Measurements from ENCODE around the gene DOCK6. TPM values are rescaled to one million over a fixed set of nuclear protein-coding genes. Genes with fewer than 3 reads are reported as not detected.

The DOCK6 gene
- polyA plus RNA-seq, 6 donors from 2014 or later = 0.18 to 0.87 (median 0.31) TPM; not detected in 1

GRCh38 chr19:11200931-11201330 is 61.4 kb downstream of the DOCK6 start:
- H3K27me3 Mint-ChIP-seq = peaks cover 7 to 40% (median 32%) of the 10 kb centered on the region in 3 donors
- peak overlapping the region in 1 of 8 donors; percentile 44 for H3K4me3 Mint-ChIP-seq
- no peaks in the 10 kb centered on the region for H3K9me3 Mint-ChIP-seq
- no peaks in the 10 kb centered on the region for H3K36me3 Mint-ChIP-seq
- DNase-seq (no peak), ATAC-seq (ENCODE audit: low read depth in 2 of 2) (no peak)
- H3K27ac Mint-ChIP-seq = no peak overlapping the region
- H3K4me1 Mint-ChIP-seq = peaks cover 17 to 24% (median 17%) of the 10 kb centered on the region in 3 donors

- H3K4me1 Mint-ChIP-seq = peaks cover 17 to 25% (median 19%) of the 10 kb centered on the region in 3 donors
- no peak overlapping the region for H3K4me3 Mint-ChIP-seq
- H3K27ac Mint-ChIP-seq = no peak overlapping the region
- ATAC-seq (ENCODE audit: low read depth in 2 of 2) = no peak
- no peaks in the 10 kb centered on the region for H3K36me3 Mint-ChIP-seq
- no peak for DNase-seq
- H3K27me3 Mint-ChIP-seq = peaks cover 11 to 48% (median 40%) of the 10 kb centered on the region in 3 donors
- no peaks in the 10 kb centered on the region for H3K9me3 Mint-ChIP-seq
Observed at GRCh38 chr19:11200015-11200574, 62.2 kb downstream of the DOCK6 start.

GRCh38 chr19:11199517-11199916 is 62.8 kb downstream of the DOCK6 start:
- Mint-ChIP-seq H3K36me3 (no peaks in the 10 kb centered on the region), H3K27ac (peak overlapping the region in 2 of 6 donors; percentile 2 to 65), H3K4me3 (peak overlapping the region in 3 of 8 donors; percentile 37 to 78 (median 49)), H3K9me3 (no peaks in the 10 kb centered on the region), H3K27me3 (peaks cover 8 to 48% (median 39%) of the 10 kb centered on the region in 3 donors), H3K4me1 (peaks cover 17 to 25% (median 19%) of the 10 kb centered on the region in 3 donors)
- DNase-seq (no peak), ATAC-seq (ENCODE audit: low read depth in 2 of 2) (no peak)

GRCh38 chr19:11198769-11199424 is 63.4 kb downstream of the DOCK6 start:
- no peaks in the 10 kb centered on the region for H3K9me3 Mint-ChIP-seq
- H3K36me3 Mint-ChIP-seq = no peaks in the 10 kb centered on the region
- peak overlapping the region in 2 of 6 donors; percentile 74 to 85 for H3K27ac Mint-ChIP-seq
- peaks cover 8 to 42% (median 33%) of the 10 kb centered on the region in 3 donors for H3K27me3 Mint-ChIP-seq
- DNase-seq (no peak), ATAC-seq (ENCODE audit: low read depth in 2 of 2) (no peak)
- H3K4me3 Mint-ChIP-seq = peak overlapping the region in 7 of 8 donors; percentile 6 to 86 (median 80)
- peaks cover 14 to 22% (median 17%) of the 10 kb centered on the region in 3 donors for H3K4me1 Mint-ChIP-seq

- H3K36me3 Mint-ChIP-seq = no peaks in the 10 kb centered on the region
- ATAC-seq (ENCODE audit: low read depth in 2 of 2) = no peak
- H3K4me1 Mint-ChIP-seq = peaks cover 14 to 19% (median 17%) of the 10 kb centered on the region in 3 donors
- no peak overlapping the region for H3K27ac Mint-ChIP-seq
- peak overlapping the region; percentile 68 to 86 (median 82) for H3K4me3 Mint-ChIP-seq
- DNase-seq = no peak
- peaks cover 8 to 34% (median 26%) of the 10 kb centered on the region in 3 donors for H3K27me3 Mint-ChIP-seq
- H3K9me3 Mint-ChIP-seq = no peaks in the 10 kb centered on the region
Observed at GRCh38 chr19:11198175-11198534, 64.2 kb downstream of the DOCK6 start.

- ATAC-seq (ENCODE audit: low read depth in 2 of 2) (peak; percentile 91), DNase-seq (peak; percentile 71)
- H3K27me3 Mint-ChIP-seq = peaks cover 6 to 30% (median 19%) of the 10 kb centered on the region in 3 donors
- H3K36me3 Mint-ChIP-seq = no peaks in the 10 kb centered on the region
- peak within 1 kb of the TSS in 3 of 6 donors; percentile 27 to 86 (median 36) for H3K27ac Mint-ChIP-seq
- peaks cover 14 to 17% (median 16%) of the 10 kb centered on the region in 3 donors for H3K4me1 Mint-ChIP-seq
- H3K9me3 Mint-ChIP-seq = no peaks in the 10 kb centered on the region
- H3K4me3 Mint-ChIP-seq = peak within 1 kb of the TSS; percentile 71 to 88 (median 86)
Observed at GRCh38 chr19:11197291-11198174, 64.8 kb downstream of the DOCK6 start, which contains the start of gene KANK2. TSS of gene KANK2 (minus strand) at chr19:11197545. CDS start at chr19:11194511, 3,034 bp downstream.

GRCh38 chr19:11196406-11197287 is 65.7 kb downstream of the DOCK6 start:
- H3K36me3 Mint-ChIP-seq = no peaks in the 10 kb centered on the region
- peak overlapping the region; percentile 45 to 88 (median 79) for H3K4me3 Mint-ChIP-seq
- peaks cover 14 to 24% (median 19%) of the 10 kb centered on the region in 3 donors for H3K4me1 Mint-ChIP-seq
- peaks cover 4 to 30% (median 18%) of the 10 kb centered on the region in 3 donors for H3K27me3 Mint-ChIP-seq
- peak in 1 of 2 donors; percentile 5 for ATAC-seq (ENCODE audit: low read depth in 2 of 2)
- no peaks in the 10 kb centered on the region for H3K9me3 Mint-ChIP-seq
- peak overlapping the region in 3 of 6 donors; percentile 27 to 86 (median 36) for H3K27ac Mint-ChIP-seq
- DNase-seq = no peak

GRCh38 chr19:11195681-11196080 is 66.6 kb downstream of the DOCK6 start:
- no peaks in the 10 kb centered on the region for H3K9me3 Mint-ChIP-seq
- ATAC-seq (ENCODE audit: low read depth in 2 of 2) = no peak
- H3K27ac Mint-ChIP-seq = peak overlapping the region in 2 of 6 donors; percentile 1 to 86
- H3K27me3 Mint-ChIP-seq = peaks cover 4 to 30% (median 18%) of the 10 kb centered on the region in 3 donors
- DNase-seq = no peak
- H3K36me3 Mint-ChIP-seq = no peaks in the 10 kb centered on the region
- H3K4me3 Mint-ChIP-seq = peak overlapping the region in 4 of 8 donors; percentile 45 to 88 (median 77)
- H3K4me1 Mint-ChIP-seq = peaks cover 14 to 25% (median 19%) of the 10 kb centered on the region in 3 donors

GRCh38 chr19:11194656-11195558 is 67.4 kb downstream of the DOCK6 start:
- Mint-ChIP-seq H3K36me3 (no peaks in the 10 kb centered on the region), H3K4me1 (peaks cover 14 to 25% (median 19%) of the 10 kb centered on the region in 3 donors), H3K27ac (peak overlapping the region in 1 of 6 donors; percentile 1), H3K9me3 (no peaks in the 10 kb centered on the region), H3K27me3 (peaks cover 4 to 26% (median 18%) of the 10 kb centered on the region in 3 donors), H3K4me3 (peak overlapping the region in 1 of 8 donors; percentile 71)
- no peak for DNase-seq
- ATAC-seq (ENCODE audit: low read depth in 2 of 2) = no peak

GRCh38 chr19:11194173-11194572 is 68.2 kb downstream of the DOCK6 start:
- Mint-ChIP-seq H3K9me3 (no peaks in the 10 kb centered on the region), H3K27me3 (peaks cover 4 to 26% (median 18%) of the 10 kb centered on the region in 3 donors), H3K4me3 (peak overlapping the region in 1 of 8 donors; percentile 25), H3K4me1 (peaks cover 14 to 25% (median 19%) of the 10 kb centered on the region in 3 donors), H3K27ac (peak overlapping the region in 1 of 6 donors; percentile 56), H3K36me3 (no peaks in the 10 kb centered on the region)
- DNase-seq = no peak
- no peak for ATAC-seq (ENCODE audit: low read depth in 2 of 2)
